GM21390 (cell line): ENCODE results near the gene CWC27.
A peak's percentile ranks its signal among the peaks of the same experiment; 100 is the strongest.

Experiments
- ATAC-seq: cut with Tn5 transposase; IDR thresholded peaks from one replicate; pipeline ENCODE4 v1.9.1; 2021; ENCODE audit not compliant: unreplicated experiment

The CWC27 gene

GRCh38 chr5:65032250-65032649 lies 263.5 kb downstream of the CWC27 start:
- no peak for ATAC-seq

GRCh38 chr5:65034029-65034812 lies 265.5 kb downstream of the CWC27 start:
- no peak for ATAC-seq

DNA sequence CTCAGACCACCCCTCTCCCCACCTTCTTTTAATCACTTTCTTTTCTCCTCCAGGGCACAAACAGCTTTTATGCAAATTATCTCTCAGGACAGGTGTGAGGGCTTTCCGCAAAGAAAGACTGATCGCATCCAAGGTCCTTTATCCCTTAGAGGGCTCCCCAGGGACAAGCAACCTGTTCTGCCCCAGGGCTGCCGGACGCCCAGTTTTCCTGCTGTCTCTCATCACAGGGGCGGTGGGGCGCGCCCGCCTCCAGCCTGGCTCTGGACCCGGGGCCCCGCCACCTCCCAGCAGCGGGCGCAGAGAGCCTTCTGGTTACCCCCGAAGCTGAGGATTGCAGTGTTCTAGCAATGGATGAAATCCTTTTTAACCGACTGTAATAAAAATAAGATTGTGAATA lies 266.1 kb downstream of the CWC27 start:
- no peak for ATAC-seq

GRCh38 chr5:65035211-65036206 lies 266.8 kb downstream of the CWC27 start:
- peak; percentile 87 for ATAC-seq

DNA sequence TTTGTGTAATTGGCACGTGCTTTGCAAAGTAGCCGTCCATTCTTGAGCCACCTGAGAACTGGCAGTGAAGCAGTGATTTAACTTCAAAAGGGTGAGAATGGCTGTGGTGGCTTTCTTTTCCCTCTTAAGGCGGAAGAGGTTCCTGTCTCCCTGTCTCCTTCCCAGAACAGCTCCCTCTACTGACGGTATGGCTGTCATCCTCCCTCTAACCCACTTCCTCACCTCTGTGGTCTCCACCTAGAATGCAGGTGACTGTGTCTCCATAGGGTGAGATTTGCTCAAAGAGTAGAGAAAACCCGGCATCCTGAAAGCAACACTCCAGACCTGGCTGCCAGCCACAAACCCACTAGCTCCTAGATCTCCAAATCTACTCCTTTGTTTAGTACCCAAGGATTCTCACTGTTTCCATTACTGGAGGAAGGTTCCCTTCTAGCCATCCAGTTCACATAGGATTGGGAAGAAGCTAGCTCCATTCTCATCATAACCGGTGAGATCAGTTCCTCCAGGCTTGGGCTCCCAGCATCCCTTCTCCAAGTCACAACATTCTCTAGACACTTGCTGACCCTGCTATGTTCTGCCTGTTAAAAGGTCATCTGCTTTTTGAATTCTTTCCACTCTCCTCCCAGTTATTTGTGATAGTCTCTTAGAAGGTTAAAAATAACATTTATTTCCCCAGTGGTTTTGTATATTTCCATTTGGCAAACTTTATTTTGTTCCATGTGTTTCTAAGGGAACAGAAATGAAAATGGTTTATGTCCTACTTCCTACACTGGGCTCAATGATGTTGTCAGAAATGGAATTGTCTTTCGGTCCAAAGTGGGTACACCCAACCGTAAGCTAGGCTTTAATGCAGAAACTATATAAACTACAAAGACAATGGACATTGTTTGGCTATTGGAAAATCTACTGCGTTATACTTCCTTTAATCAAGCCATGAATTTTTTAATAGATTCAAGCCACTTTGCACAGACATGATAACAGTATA lies 269.4 kb downstream of the CWC27 start:
- no peak for ATAC-seq

DNA sequence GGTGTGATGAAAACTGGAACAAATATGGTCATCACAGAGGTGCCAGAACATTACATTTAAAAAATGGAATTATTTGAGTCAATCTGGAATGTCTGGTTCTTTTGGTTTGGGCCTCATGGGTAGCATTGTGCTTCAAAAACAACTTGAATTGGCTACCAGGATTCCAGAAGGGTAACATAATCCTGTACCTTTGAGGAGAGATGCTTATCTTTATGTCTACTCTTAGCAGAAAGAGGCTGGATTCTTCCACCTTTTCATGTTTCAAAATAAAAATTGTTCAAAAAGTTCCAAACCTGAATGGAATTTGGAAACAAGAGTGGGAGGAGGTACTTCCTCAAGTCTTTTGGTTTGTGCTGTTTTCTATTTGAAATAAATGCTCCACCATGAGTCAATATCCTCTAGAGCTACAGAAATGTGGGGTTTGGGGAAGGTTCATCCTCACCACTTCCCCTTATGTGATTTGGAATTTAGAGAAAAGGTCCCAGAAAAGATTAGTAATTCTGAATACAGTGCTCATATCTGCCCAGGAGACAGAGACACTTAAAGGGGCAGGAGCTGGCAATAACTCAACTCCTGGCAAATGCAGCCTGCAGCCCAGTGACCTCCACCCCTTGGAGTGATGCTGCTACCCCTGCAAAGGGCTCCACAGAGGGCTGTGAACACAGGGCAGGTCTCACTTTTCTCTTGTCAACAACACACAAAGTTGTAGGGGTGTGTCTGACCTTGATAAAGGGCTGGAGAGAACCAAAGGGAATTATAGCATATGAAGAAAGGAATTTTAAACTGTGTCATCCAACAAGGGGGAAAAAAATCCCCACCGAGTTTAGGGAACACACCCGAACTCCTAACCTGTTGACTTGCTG lies 272.8 kb downstream of the CWC27 start:
- ATAC-seq, result no peak

GRCh38 chr5:65043843-65044359 lies 275.2 kb downstream of the CWC27 start:
- peak; percentile 59 for ATAC-seq

GRCh38 chr5:65047225-65047624 lies 278.5 kb downstream of the CWC27 start:
- ATAC-seq, result no peak

GRCh38 chr5:65047948-65048690 lies 279.4 kb downstream of the CWC27 start:
- ATAC-seq, result peak; percentile 33

- peak; percentile 44 for ATAC-seq
These were observed 281.4 kb downstream of the CWC27 start for GRCh38 chr5:65050140-65050539.

- ATAC-seq, result no peak
These were observed 282.2 kb downstream of the CWC27 start for GRCh38 chr5:65050826-65051498.

DNA sequence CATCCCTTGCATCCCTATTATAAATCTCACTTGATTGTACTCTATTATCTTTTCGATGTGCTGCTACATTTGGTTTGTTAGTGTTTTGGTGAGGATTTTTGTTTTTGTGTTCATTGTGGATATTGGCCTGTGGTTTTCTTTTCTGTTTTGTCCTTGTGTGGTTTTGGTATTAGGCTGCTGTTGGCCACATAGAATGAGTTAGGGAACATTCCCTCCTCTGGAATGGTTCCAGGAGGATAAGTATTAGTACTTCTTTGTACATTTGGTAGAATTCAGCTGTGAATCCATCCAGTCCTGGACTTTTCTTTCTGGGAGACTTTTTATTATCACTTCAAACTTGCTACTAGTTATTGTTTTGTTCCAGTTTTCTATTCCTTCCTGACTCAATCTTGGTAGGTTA lies 287.2 kb downstream of the CWC27 start:
- no peak for ATAC-seq

GRCh38 chr5:65059681-65060598 lies 291.2 kb downstream of the CWC27 start:
- no peak for ATAC-seq

DNA sequence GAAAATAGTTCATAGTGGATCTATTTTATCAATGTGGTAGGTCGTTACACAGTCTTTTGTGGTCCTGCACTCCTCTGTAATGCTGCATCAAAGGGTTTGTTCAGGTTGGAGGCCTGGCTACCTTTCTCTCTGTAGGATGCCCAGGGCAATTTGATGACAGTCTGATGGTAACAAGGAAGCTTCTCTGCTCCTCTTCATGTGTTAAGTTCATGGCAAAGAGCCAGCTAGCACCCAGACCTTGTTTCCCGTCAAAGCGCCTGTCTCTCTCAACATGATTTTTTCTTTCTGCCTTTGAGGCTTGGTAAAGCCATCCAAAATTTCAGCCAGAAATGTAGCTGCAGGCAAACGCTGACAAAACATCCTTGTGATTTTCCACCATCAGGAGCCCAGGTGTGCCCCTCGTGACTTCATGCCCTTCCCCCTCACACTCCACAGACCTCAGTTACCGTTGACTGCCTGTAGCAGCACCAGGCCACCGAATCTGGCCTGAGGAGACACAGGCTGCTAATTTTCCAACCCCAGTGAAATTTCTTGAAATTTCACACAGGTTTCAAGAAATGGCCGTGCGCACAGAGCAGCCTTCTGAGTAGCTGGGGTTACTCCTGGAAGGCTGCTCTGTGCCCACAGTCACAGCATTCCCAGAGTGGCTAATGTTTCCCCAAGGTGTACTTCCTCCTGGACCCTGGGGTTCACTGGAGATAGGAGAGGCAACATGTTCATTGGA lies 292.7 kb downstream of the CWC27 start:
- ATAC-seq, result peak; percentile 55

- ATAC-seq, result peak; percentile 34
These were observed 293.2 kb downstream of the CWC27 start for GRCh38 chr5:65061974-65062353.

GRCh38 chr5:65062469-65063083 lies 293.8 kb downstream of the CWC27 start:
- no peak for ATAC-seq
